NCI-H146 (cell line): ENCODE results near the gene TGM6.
A peak's percentile ranks its signal among the peaks of the same experiment; 100 is the strongest.

Source experiments
- DNase-seq: peaks from one replicate; lab custom pipeline; 2025; lab: John Stamatoyannopoulos, UW

TGM6 gene

DNA sequence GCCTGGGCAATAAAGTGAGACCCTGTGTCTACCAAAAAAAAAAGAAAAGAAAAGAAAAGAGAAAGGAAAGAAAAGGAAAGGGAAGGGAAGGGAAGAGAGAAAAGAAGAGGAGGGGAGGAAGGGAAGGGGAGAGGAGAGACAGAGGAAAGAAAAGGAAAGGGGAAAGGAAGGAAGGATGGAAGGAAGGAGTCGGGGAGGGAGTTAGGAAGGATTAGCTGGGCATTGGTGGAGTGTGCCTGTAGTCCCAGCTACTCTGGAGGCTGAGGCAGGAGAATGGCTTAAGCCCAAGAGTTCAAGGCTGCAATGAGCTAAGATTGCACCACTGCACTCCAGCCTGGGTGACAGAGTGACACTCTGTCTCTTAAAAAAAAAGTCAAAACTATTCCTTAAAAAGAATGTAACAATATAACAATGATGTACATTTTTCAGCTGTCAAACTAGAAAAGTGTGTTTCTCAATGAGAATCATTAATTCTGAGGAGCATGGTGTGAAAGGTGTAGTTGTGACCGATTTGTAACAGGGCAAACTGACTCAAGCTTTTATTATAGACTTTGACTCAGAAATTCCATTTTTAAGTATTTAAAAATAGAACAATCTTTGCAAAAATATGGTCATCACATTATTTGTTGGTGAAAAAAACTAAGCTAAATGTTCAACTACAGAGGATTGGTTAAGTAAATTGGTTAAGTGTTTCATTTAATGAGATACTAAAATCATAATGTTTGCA, 75.2 kb downstream of the TGM6 start:
- no peak for DNase-seq

DNA sequence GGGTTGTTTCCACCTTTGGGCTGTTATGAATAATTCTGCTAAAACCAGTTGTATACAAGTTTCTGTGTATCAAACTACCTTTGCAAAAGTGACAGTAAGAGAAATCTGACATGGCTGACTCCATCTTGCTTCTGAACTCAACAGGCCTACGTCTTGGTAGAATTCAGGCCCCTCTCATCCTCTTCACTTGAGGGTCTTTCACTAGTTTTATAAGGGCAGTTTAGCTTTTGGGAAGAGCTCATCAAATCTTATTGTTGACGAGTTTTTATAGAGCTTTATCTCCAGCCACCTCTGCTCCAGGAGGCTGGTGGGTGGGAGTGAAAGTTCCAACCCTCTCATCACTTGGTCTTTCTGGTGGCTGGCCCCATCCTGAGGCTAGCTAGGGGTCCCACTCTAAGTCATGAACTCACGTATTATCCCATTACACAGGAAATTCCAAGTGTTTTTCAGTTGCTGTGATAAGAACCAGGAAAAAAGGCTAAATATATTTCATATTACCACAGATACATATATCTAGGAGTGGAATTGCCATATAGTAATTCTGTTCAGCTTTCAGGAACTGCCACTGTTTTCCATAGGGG, 78.3 kb downstream of the TGM6 start:
- DNase-seq, result no peak

DNA sequence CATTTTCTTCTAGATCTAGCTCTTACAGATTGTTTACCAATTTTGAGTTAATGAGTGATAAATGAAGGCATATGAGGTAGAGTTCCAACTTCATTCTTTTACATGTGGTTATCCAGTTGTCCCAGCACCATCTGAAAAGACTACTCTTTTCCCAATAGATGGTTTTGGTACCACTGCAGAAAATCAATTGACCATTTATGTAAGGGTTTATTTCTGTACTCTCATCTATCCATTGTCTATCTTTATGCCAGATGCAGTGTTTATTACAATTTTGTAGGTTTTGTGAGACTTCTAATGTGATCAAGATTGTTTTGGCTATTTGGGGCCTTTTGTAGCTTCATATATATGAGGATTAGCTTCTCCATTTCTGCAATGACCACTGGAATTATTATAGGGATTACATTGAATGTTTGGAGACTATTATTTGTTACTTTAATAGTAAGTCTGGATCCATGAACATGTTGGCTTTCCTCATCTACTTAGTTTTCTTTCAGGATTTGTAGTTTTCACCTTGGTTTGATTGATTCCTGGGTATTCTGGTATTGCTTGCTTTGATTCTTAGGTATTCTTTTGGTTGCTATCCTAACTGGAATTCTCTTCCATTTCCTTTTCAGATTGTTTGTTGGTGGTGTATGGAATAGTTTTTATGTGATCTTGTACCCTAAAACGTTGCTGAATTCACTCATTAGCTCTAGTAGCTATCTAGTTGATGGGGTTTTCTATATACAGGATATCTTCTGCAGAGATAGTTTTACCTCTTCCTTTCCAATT, 79.5 kb downstream of the TGM6 start:
- no peak for DNase-seq

DNA sequence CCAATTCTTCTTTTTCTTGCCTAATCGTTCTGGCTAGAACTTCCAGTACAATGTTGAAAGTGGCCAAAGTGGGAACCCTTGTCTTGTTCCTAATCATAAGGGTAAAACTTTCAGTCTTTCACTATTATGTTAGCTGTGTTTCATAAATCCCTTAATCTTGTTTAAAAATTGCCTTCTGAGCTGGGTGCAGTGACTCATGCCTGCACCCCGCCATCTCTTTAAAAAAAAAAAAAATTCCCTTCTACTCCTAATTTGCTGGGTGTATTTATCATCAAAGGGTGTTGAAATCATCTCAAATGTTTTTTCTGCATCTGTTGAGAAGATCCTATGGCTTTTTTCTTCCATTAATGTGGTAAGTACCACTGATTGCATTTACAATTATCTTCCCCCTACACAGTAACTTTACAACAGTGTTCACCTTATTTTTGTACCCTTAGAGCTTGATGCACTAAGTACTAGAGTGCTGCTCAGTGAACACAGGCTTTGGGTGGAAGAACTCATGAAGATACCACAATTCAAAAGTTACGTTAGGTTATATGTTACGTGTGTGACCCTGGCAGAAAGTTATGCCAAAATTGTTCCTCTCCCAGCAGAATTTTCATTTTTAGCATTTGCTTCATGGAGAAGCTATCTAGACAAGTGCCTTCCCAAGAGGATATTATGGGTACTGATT, 80.2 kb downstream of the TGM6 start:
- no peak for DNase-seq

DNA sequence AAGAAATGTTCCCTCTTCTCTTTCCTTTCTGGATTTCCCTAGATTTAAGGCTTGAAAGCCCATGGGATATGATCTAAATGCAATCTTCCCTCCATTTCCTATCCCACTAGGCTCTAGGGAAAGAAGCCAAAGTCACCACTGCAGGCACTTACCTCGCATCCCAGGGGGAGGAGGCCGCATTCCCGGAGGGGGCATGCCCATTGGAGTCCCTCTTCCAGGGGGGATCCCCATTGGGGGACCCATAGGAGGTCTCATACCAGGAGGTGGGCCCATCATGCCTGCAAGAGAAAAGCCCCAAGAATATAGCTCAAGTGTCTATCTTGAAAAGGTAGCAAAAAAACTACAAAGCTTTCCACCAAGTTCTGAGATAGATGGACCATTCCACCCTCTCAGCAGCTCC, 81.8 kb downstream of the TGM6 start:
- DNase-seq, result no peak

DNA sequence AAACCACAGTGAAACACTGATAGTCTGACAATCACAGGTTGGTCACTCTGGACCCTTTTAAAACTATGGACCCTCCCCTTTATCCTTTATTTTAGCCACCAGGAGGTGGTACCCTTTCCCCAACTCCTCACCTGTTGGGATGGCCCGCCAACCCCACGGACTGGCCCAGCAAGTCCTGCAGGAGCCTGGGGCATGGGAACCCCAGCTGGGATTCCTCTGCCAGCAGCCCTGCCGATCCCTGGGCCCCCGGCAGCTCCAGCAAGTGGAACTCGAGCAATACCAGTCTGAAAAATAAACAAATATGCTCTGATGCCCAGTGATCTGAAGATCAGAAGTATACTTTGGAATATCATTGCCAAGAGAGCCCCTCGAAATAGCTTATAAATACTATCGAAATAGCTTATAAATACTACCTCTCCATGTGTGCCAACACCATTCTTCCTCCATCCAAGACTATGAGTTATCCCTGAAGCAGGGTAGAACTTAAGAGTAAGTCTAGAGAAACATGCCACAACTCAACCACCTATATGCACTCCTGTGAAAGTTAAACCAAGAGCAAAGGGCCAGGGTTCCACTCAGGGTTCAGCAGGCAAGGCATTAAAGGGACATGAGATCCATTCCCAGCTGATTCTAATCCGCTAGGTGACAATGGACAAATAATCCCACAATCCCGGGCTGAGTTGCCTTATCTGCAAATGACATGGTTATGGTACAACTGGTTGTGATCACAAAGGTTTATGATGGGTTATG, 83.1 kb downstream of the TGM6 start:
- DNase-seq, result no peak

DNA sequence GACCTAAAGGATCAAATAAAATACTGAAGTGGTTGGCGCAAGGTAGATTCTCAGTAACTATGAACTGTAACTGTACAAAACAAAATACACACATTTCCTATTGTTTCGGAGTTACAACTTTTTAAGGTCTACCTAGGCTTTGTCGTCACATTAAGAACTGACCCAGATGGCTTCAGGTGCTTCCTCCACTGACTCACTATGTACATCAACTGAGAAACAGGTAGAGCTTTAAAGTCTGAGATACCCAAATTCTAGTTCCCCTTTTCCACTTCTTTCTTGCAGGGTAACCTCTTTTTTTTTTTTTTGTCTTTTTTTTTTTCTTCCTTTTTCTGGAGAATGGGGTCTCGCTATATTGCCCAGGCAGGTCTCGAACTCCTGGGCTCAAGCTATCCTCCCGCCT, 84.4 kb downstream of the TGM6 start:
- no peak for DNase-seq

DNA sequence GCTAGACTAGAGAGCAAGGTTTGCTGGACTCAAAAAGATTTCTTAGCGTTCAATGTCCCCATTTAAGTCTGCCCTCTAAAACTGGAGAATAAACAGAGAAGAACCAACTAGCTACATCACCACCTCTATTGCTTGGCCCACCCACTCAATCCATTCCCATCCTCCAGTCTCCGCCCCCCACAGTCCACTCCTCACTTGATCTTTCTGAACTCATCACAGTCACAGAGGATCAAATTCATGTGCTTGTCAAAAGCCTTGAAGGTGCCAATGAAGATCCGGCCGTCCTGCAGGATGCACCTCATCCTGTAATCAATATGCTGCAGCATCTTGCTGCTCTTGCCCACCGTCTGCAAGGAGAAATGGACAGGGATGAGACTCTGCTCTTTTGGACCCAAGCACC, 86.7 kb downstream of the TGM6 start:
- DNase-seq, result no peak

DNA sequence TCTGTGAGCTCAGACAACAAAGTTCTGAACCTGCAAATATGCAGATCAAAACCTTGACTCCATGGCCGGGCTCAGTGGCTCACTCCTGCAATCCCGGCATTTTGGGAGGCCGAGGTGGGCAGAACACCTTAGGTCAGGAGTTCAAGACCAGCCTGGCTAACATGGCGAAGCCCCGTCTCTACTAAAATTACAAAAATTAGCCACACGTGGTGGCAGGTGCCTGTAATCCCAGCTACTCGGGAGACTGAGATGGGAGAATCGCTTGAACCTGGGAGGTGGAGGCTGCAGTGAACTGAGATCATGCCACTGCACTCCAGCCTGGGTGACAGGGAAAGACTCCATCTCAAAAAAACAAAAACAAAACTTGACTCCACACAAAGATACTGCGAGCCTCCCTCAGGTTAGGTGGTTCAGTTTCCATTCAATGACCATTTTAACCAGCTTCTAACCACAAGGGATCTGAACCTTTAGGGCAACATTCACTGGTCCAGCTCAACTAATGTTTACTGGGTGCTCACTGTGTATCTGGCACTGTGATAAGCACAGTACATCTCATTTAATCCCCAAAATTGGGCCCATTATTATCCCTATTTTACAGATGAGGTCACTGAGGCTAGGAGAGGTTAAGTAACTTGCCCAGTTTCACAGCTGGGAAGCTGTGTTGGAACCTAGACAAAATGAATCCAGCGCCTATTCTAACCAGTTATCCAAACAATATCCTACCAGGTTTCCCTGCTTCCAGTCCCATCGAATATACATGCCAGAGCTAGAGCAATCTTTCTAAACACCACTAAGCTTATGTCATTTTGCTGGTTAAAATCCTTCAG, 88.1 kb downstream of the TGM6 start:
- DNase-seq, result no peak

DNA sequence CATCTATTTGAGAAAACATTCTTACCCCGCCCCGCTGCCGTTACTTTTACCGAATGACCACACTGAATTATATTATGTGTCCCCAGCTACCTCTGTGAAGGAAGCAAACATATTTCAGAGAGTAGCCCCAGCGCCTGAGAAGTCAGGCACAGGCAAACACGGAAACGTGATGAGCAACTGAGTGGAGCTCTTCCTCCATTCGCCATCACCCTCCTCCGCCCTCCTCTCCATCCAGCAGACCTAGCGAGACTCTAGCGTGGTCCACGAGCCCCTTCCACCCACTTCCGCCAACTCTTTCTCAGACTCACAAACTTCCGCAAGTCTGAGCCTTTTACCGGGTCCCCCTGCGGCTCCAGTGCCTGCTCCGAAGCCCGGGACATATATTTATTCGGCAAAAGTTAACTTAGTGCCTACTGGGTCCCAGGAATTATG, 89.3 kb downstream of the TGM6 start:
- peak; percentile 70 for DNase-seq

DNA sequence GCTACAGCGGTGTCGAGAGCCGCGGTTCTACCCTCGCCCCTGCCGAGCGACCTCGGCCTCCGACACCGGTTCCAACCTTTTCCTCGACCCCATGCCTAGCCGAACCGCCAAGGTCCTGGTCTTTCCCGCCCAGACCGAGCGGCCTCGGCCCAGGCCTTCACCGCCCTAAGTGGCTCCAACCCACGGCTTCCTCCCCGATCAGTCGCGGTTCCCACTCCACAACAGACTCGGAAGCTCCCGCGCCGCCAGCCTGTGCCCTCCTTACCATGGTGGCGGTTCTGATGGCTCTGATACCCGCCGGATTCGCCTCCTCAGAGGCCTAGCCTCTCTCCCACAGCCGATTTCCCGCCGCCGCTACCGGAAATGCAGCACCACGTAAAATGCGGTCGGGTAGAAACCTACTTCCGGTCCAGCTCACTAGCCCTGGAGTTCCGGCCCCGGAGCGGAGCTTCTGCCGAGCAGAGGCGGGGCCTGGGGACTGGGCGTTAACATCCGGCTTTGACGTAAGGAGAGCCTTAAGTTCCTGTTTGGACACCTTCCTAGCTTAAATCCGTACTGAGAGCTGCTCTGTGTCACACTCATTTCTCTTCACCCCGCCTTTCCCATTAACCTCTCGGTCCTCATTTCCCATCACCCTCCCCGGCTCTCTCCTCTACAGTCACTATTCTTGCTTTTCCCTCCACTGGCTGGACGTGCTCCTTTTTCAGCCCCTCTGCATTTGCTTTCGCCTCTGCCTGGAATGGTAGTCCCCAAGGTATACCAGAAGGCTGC, 89.9 kb downstream of the TGM6 start, which contains the start of gene SNRPB:
SNRPB (minus strand) TSS at position 367 of the 771 bp plus-strand sequence; CDS start at position 268, 99 bp downstream.
- DNase-seq, result peak; percentile 99

DNA sequence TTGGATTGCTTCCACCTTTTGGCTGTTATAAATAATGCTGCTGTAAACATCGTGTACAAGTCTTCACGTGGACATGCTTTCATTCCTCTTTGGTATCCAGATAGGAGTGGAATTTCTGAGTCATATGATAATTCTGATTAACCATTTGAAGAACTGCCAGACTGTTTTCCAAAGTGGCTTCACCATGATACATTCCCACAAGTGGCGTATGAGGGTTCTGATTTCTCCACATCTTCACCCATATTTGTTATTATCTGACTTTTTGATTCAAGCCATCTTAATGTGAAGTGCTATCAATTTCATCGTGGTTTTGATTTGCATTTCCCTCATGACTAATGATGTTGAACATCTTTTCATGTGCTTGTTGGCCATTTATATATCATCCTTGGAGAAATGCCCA, 92.8 kb downstream of the TGM6 start:
- DNase-seq, result no peak

DNA sequence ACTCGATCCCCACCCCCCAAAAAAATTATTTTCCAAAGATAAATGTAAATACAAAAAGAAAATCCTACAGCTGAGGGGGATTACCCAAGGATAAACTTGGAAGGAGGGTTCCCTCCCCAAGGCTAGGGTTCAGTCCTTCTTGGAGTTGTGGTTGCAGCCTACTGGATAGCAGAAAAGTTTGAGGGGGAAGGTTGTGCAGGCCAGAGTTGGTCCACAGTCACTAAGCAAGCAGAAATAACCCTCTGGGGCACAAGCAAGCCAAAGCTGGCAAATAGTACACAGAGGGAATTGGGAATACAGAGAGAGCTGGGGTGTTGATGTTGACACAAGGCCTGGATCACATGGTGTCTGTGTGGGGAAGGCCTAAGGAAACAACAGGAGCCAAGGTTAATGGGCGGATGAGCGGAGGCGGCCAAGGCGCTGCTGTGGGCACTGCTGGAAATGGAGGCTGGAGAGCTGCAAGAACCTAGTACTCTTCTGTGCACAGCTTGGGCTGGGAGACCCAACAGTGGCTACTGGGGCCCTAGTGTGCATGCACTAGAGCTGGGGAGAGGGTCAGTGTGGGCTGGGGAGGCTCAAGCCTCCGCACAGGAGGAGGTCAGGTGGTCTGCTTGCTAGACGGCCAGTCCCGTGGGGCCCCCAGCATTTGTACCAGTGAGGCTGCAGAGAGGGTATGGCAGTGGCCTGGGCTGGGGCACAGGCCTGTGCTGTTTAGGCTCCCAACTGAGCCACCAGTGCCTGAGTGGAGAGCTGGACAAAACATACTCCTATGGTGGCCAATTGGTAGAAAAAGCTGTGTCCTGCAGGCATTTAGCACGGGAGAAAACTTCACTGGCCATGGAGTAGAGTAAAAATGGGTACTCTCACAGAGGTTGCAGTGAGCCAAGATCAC, 95.4 kb downstream of the TGM6 start:
- DNase-seq, result no peak

DNA sequence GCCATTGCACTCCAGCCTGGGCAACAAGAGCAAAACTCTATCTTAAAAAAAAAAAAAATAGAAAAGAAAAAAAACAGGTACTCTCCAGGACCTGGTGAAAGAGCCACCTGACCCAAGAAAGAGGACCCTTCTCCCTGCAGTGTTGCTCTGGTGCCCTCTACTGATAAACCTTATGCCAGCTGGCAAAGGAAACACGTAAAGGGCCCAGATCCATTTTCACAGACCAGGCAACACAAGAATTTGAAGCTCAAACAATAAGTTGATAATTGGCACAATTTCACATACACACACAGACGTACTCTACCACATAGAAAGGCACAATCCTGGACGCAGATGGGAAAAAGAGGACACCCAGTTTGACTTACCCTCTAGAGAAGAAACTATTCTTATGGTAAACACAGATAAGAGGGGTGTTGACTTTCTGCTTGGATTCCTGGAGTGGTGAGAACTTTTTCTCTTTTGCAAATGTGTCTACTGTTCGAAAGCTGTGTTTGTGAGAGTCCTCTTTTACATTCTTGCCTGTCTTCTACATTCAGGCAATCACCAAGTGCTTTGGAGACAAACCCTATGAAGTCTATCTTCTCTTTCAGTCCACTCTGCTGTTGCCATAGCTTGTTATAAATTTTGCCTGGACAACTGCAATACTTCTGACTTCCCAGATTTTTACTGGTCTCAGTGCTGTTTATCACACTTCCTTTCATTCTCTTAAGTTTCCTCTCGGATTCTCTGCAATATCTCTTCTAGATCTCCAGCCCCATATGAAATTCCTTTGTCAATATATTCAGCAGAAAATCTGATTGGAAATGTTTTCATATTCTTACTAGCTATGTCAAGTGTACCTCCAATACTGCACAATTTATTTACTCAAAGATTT, 96.3 kb downstream of the TGM6 start:
- DNase-seq, result no peak

DNA sequence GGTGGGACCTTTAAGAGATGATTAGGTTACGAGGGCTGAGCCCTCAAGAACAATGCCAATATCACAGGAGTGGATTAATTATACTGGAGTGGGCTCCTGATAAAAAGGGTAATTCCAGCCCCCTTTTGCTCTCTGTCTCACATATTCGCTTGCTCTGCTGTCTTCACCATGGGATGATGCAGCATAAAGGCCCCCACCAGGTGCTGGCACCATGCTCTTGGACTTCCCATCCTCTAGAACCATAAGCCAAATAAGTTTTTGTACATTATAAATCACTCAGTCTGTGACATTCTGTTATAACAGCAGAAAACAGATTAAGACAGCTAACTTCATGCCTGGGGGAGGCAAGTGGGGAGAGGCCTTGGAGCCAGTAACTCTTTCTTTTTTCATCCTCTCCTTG, 99.7 kb downstream of the TGM6 start:
- no peak for DNase-seq
